Vagina (tissue), 2 donors: ENCODE measurements around the gene SZRD1. TPM values are rescaled to one million over a fixed set of nuclear protein-coding genes. Genes with fewer than 3 reads are reported as not detected.
A peak's percentile ranks its signal among the peaks of the same experiment; 100 is the strongest.

Experiments
- DNase-seq, 2 donors: peaks; one replicate each; pipeline ENCODE4 v3.0.0-alpha.2; 2017; ENCODE audit errors: extremely low spot score in 2 of 2
- H3K27ac ChIP-seq: fragments of 200-600 bp; sonication (generic); one replicate; pipeline ENCODE4 v1.5.1; 2019
- H3K27me3 ChIP-seq: fragments of 200-600 bp; sonication (generic); one replicate; pipeline ENCODE4 v1.5.1; 2019
- H3K36me3 ChIP-seq, 2 donors: fragments of 200-600 bp; sonication (generic); one replicate each; pipeline ENCODE4 v1.5.1; 2017 to 2019
- H3K4me1 ChIP-seq: fragments of 200-600 bp; sonication (generic); one replicate; pipeline ENCODE4 v1.5.1; 2019
- H3K4me3 ChIP-seq, 2 donors: fragments of 200-600 bp; sonication (generic); 1 replicate in 1 of 2; 2 replicates in 1 of 2; pipeline ENCODE4 v1.5.1; 2016 to 2019
- H3K9me3 ChIP-seq: fragments of 200-600 bp; sonication (generic); one replicate; pipeline ENCODE4 v1.5.1; 2019
- CTCF ChIP-seq, 3 experiments: fragments of 450-650 bp in 2 of 3; fragments of 200-600 bp in 1 of 3; sonication (generic) in 1 of 3; IDR thresholded peaks; one replicate each; pipeline ENCODE4 v1.5.1; 2017 to 2019; ENCODE audit warnings: antibody characterized with exemption in 3 of 3, mild to moderate bottlenecking in 2 of 3, moderate library complexity in 2 of 3
- POLR2A ChIP-seq, 2 donors: fragments of 450-650 bp; IDR thresholded peaks; one replicate each; pipeline ENCODE4 v1.6.1; 2017; ENCODE audit warnings: antibody characterized with exemption in 2 of 2, mild to moderate bottlenecking in 2 of 2, moderate library complexity in 2 of 2
- POLR2AphosphoS5 ChIP-seq, 2 donors: sonication (generic); formaldehyde crosslinking; IDR thresholded peaks; one replicate each; pipeline ENCODE4 v1.9.0; 2017; ENCODE audit warnings: antibody characterized with exemption in 2 of 2, mild to moderate bottlenecking in 2 of 2, low read depth in 1 of 2; ENCODE audit not compliant: insufficient read depth in 1 of 2
- intact Hi-C: fragments of 100-400 bp; cut with DNase I; formaldehyde crosslinking; loops from one replicate; pipeline ENCODE4 v1.15.1; 2023
- total RNA-seq: library from RNA; depleted of rRNA; stranded (reverse); fragments of >200 nt; gene quantifications from one replicate; pipeline ENCODE4 v1.2.3, GENCODE V29; 2016

The SZRD1 gene
- total RNA-seq, 1 donor from 2014 or later = 52.3 TPM

- no peak for TF ChIP-seq POLR2A (IDR thresholded peaks at IDR 0.05)
- no peak for TF ChIP-seq CTCF (IDR thresholded peaks at IDR 0.05)
- TF ChIP-seq POLR2AphosphoS5 (IDR thresholded peaks at IDR 0.05; ENCODE audit: insufficient read depth in 1 of 2, low read depth in 1 of 2) = no peak
- DNase-seq = no peak
- Histone ChIP-seq H3K9me3 (no peaks in the 10 kb centered on the region), H3K27ac (no peak overlapping the region), H3K4me3 (no peak overlapping the region), H3K27me3 (no peaks in the 10 kb centered on the region), H3K36me3 (no peaks in the 10 kb centered on the region), H3K4me1 (peaks cover 44% of the 10 kb centered on the region)
- intact Hi-C loops = no loop called here
Measured at GRCh38 chr1:16348414-16349182, 18.4 kb upstream of the SZRD1 start.

- intact Hi-C loops = no loop called here
- TF ChIP-seq CTCF (IDR thresholded peaks at IDR 0.05) (no peak), POLR2AphosphoS5 (IDR thresholded peaks at IDR 0.05; ENCODE audit: insufficient read depth in 1 of 2, low read depth in 1 of 2) (no peak), POLR2A (IDR thresholded peaks at IDR 0.05) (no peak)
- Histone ChIP-seq H3K4me3 (no peak overlapping the region), H3K27ac (no peak overlapping the region), H3K9me3 (no peaks in the 10 kb centered on the region), H3K36me3 (no peaks in the 10 kb centered on the region), H3K4me1 (peaks cover 44% of the 10 kb centered on the region), H3K27me3 (no peaks in the 10 kb centered on the region)
- DNase-seq = no peak
Measured at GRCh38 chr1:16349847-16350406, 17.1 kb upstream of the SZRD1 start.

GRCh38 chr1:16351456-16351993 is 15.5 kb upstream of the SZRD1 start:
- Histone ChIP-seq H3K4me1 (peaks cover 37% of the 10 kb centered on the region), H3K4me3 (peak overlapping the region; percentile 85 to 88), H3K27me3 (no peaks in the 10 kb centered on the region), H3K9me3 (no peaks in the 10 kb centered on the region), H3K36me3 (no peaks in the 10 kb centered on the region), H3K27ac (peak overlapping the region; percentile 94)
- no peak for DNase-seq
- intact Hi-C loops = no loop called here
- TF ChIP-seq CTCF (IDR thresholded peaks at IDR 0.05) (no peak), POLR2A (IDR thresholded peaks at IDR 0.05) (no peak), POLR2AphosphoS5 (IDR thresholded peaks at IDR 0.05; ENCODE audit: insufficient read depth in 1 of 2, low read depth in 1 of 2) (no peak)

- Histone ChIP-seq H3K27me3 (no peaks in the 10 kb centered on the region), H3K4me3 (peak within 1 kb of the TSS; percentile 85 to 88), H3K4me1 (peaks cover 37% of the 10 kb centered on the region), H3K9me3 (no peaks in the 10 kb centered on the region), H3K27ac (peak within 1 kb of the TSS; percentile 94), H3K36me3 (no peaks in the 10 kb centered on the region)
- intact Hi-C loops = loop anchor here (1.0 kb wide), 1 partner anchor 98 kb away; no protein-coding TSS in a partner anchor
- no peak for DNase-seq
- peak in 1 of 2 donors; percentile 96 for TF ChIP-seq POLR2AphosphoS5 (IDR thresholded peaks at IDR 0.05; ENCODE audit: insufficient read depth in 1 of 2, low read depth in 1 of 2)
- TF ChIP-seq POLR2A (IDR thresholded peaks at IDR 0.05) = peak; percentile 60 to 94
- TF ChIP-seq CTCF (IDR thresholded peaks at IDR 0.05) = peak in 2 of 3 experiments; percentile 13 to 26
Measured at GRCh38 chr1:16351994-16352841, 14.8 kb upstream of the SZRD1 start, which contains the start of gene FBXO42. Gene FBXO42 (minus strand): TSS chr1:16352480. CDS start chr1:16315418, 37,062 bp downstream.
